H1 (cell line): Measurements from ENCODE around the gene EFHB. TPM values are rescaled to one million over a fixed set of nuclear protein-coding genes. Genes with fewer than 3 reads are reported as not detected.

ENCODE experiments used
- BACH1 ChIP-seq: IDR thresholded peaks from 2 replicates; pipeline ENCODE4 v1.6.1; 2012; ENCODE audit warnings: low read length, improper control_type of control experiment
- EGR1 ChIP-seq: IDR thresholded peaks from 2 replicates; pipeline ENCODE4 v1.6.1; 2011; ENCODE audit warnings: low read depth, low read length, borderline replicate concordance
- EP300 ChIP-seq, 2 experiments: IDR thresholded peaks; 1 replicate in 1 of 2; 2 replicates in 1 of 2; pipeline ENCODE4 v1.6.1; 2011 to 2012; ENCODE audit warnings: low read depth in 2 of 2, low read length in 2 of 2, mild to moderate bottlenecking in 2 of 2, borderline replicate concordance in 1 of 2, inconsistent platforms in 1 of 2, moderate library complexity in 1 of 2
- KDM1A ChIP-seq: fragments of 200-600, 300-600 bp; sonication (generic); IDR thresholded peaks from 2 replicates; pipeline ENCODE4 v1.7.1; 2016; ENCODE audit warnings: mild to moderate bottlenecking, low read length, borderline replicate concordance
- NRF1 ChIP-seq: IDR thresholded peaks from 2 replicates; pipeline ENCODE4 v1.6.1; 2011; ENCODE audit warnings: mild to moderate bottlenecking, low read depth, low read length, improper control_type of control experiment
- SUZ12 ChIP-seq: fragments of 200-600 bp; sonication (generic); IDR thresholded peaks from 2 replicates; pipeline ENCODE4 v1.6.1; 2012; ENCODE audit warnings: mild to moderate bottlenecking, inconsistent platforms, low read length, moderate library complexity, mixed read lengths
- polyA plus RNA-seq, 7 experiments: library from polyadenylated mRNA; depleted of rRNA in 3 of 7; stranded (reverse) in 5 of 7; unstranded in 2 of 7; fragments of >200 nt in 5 of 7; fragments of 200-250 nt in 2 of 7; gene quantifications; 1 replicate in 5 of 7; 2 replicates in 1 of 7; 4 replicates in 1 of 7; pipeline versions ENCODE4 v1.2.1 to v1.2.3, GENCODE V29; 2011 to 2013; ENCODE audit warnings: missing spikeins in 2 of 7, mixed read lengths in 2 of 7
- total RNA-seq: library from RNA; stranded (reverse); fragmentation: NEBNext Ultra II Directional; extraction: Animal tissue kit (Norgen Biotek cat#: 25700); gene quantifications from 2 replicates; pipeline ENCODE4 v1.2.1, GENCODE V29; 2021

Gene EFHB
- total and polyA plus RNA-seq, 2 of the 8 experiments (the other 6 are each of a cell fraction or from before 2014, with no cell fraction given): 0.12 to 1.3 TPM

DNA sequence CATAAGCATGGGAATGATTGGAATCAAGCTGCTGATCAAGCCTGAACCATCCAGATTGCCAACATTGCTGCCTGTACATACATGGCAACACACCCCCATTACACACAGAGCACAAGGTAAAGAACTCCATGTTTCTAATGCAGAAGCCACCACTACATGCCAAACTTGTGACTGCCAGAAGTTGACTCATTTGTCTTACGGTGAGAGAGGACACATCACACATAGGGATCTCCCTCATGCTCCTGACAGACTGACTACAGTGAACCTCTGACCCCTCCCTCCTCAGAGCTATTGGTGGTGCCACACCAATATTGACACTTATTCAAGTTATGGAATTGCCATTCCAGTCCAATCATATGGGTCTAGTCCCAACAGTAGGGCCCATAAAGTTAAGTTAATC lies 42.3 kb downstream of the EFHB start (continued):
- TF ChIP-seq EGR1: no peak
- no peak for TF ChIP-seq EP300 (IDR thresholded peaks at IDR 0.05; ENCODE audit: borderline replicate concordance in 1 of 2, low read depth in 2 of 2, low read length in 2 of 2)
- no peak for TF ChIP-seq SUZ12
- no peak for TF ChIP-seq KDM1A
- TF ChIP-seq BACH1: no peak
- TF ChIP-seq NRF1: no peak
